Hepatocyte (in vitro differentiated cells): ENCODE results near the gene PIP5K1C.

Experiments used
- EZH2 ChIP-seq: fragments of 200-600 bp; sonication (generic); IDR thresholded peaks from 2 replicates; pipeline ENCODE4 v1.6.1; 2016; ENCODE audit warnings: antibody characterized with exemption, mild to moderate bottlenecking, borderline replicate concordance
- EZH2phosphoT487 ChIP-seq: fragments of 200-600 bp; sonication (generic); IDR thresholded peaks from one replicate; pipeline ENCODE4 v1.6.1; 2018; ENCODE audit warnings: antibody characterized with exemption, mild to moderate bottlenecking, low read depth, moderate library complexity; ENCODE audit not compliant: unreplicated experiment, severe bottlenecking
- TF ChIP-seq, protein P1 (sequence below): fragments of 200-600 bp; sonication (generic); IDR thresholded peaks from 2 replicates; pipeline ENCODE4 v1.5.1; 2016; ENCODE audit warnings: antibody characterized with exemption, mild to moderate bottlenecking; ENCODE audit not compliant: poor library complexity

GRCh38 chr19:3691726-3692125 lies 8.5 kb downstream of the PIP5K1C start:
- TF ChIP-seq, protein P1, sequence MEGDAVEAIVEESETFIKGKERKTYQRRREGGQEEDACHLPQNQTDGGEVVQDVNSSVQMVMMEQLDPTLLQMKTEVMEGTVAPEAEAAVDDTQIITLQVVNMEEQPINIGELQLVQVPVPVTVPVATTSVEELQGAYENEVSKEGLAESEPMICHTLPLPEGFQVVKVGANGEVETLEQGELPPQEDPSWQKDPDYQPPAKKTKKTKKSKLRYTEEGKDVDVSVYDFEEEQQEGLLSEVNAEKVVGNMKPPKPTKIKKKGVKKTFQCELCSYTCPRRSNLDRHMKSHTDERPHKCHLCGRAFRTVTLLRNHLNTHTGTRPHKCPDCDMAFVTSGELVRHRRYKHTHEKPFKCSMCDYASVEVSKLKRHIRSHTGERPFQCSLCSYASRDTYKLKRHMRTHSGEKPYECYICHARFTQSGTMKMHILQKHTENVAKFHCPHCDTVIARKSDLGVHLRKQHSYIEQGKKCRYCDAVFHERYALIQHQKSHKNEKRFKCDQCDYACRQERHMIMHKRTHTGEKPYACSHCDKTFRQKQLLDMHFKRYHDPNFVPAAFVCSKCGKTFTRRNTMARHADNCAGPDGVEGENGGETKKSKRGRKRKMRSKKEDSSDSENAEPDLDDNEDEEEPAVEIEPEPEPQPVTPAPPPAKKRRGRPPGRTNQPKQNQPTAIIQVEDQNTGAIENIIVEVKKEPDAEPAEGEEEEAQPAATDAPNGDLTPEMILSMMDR, result no peak
- no peak for TF ChIP-seq EZH2
- no peak for TF ChIP-seq EZH2phosphoT487
